Panc1 (cell line): ENCODE results near the gene STXBP1. TPM values are rescaled to one million over a fixed set of nuclear protein-coding genes. Genes with fewer than 3 reads are reported as not detected.

Experiments
- ATAC-seq: fragments of 200-7000 bp; cut with Tn5 transposase; 2 replicates; pipeline ENCODE4 v1.9.1; 2020; ENCODE audit warnings: mild to moderate bottlenecking, moderate library complexity
- BruUV-seq: library from RNA; stranded (reverse); fragments of 400-500 nt; replicated peaks from 2 replicates; lab custom pipeline; 2021; lab: Mats Ljungman, UMichigan
- CTCF ChIA-PET: fragments of 300-600 bp; sonication (Branson Sonifier 250); formaldehyde crosslinking; loops from one replicate; lab custom pipeline; 2022; ENCODE audit warnings: antibody characterized with exemption; lab: Charles Lee
- POLR2A ChIA-PET: fragments of 300-600 bp; sonication (Branson Sonifier 250); formaldehyde crosslinking; loops from one replicate; lab custom pipeline; 2022; ENCODE audit warnings: antibody characterized with exemption; lab: Charles Lee
- DNase-seq: peaks from one replicate; pipeline ENCODE4 v3.0.0-alpha.2; 2010; ENCODE audit warnings: low read depth, low spot score
- H3K27ac ChIP-seq: 2 replicates; pipeline ENCODE4 v1.5.1; 2011; ENCODE audit warnings: mild to moderate bottlenecking, low read length, inconsistent platforms
- H3K27me3 ChIP-seq: fragments of 200-500 bp; sonication (Bioruptor generic); 2 replicates; pipeline ENCODE4 v1.6.0; 2014; ENCODE audit warnings: low read length, inconsistent platforms; ENCODE audit not compliant: control insufficient read depth, insufficient read depth
- H3K36me3 ChIP-seq: fragments of 200-500 bp; sonication (Bioruptor generic); 2 replicates; pipeline ENCODE4 v1.5.1; 2014; ENCODE audit warnings: inconsistent platforms, mild to moderate bottlenecking, low read length, moderate library complexity; ENCODE audit not compliant: control insufficient read depth, insufficient read depth
- H3K4me1 ChIP-seq: 2 replicates; pipeline ENCODE4 v1.5.1; 2011; ENCODE audit warnings: inconsistent platforms, mild to moderate bottlenecking, low read length, moderate library complexity; ENCODE audit not compliant: control insufficient read depth, insufficient read depth
- H3K4me3 ChIP-seq, 2 experiments: 2 replicates each; pipeline ENCODE4 v1.5.1; 2011 to 2012; ENCODE audit warnings: low read depth in 2 of 2, low read length in 2 of 2, mild to moderate bottlenecking in 2 of 2, inconsistent platforms in 1 of 2, moderate library complexity in 1 of 2
- H3K9me3 ChIP-seq: fragments of 200-500 bp; sonication (Bioruptor generic); 2 replicates; pipeline ENCODE4 v1.5.1; 2014; ENCODE audit warnings: low read depth, mild to moderate bottlenecking, inconsistent platforms, low read length, moderate library complexity; ENCODE audit not compliant: control insufficient read depth, insufficient read depth
- CTCF ChIP-seq: fragments of 450-650 bp; IDR thresholded peaks from 2 replicates; pipeline ENCODE4 v1.5.1; 2017; ENCODE audit warnings: mild to moderate bottlenecking
- POLR2AphosphoS5 ChIP-seq: IDR thresholded peaks from 2 replicates; pipeline ENCODE4 v1.6.1; 2012; ENCODE audit warnings: mild to moderate bottlenecking, low read depth, low read length, moderate library complexity
- REST ChIP-seq, 2 experiments: IDR thresholded peaks; 2 replicates each; pipeline ENCODE4 v1.6.1; 2011 to 2012; ENCODE audit warnings: low read depth in 2 of 2, control low read depth in 1 of 2, low read length in 1 of 2, mild to moderate bottlenecking in 1 of 2, moderate library complexity in 1 of 2; ENCODE audit not compliant: insufficient read depth in 1 of 2
- SIN3A ChIP-seq: IDR thresholded peaks from 2 replicates; pipeline ENCODE4 v1.6.1; 2012; ENCODE audit warnings: low read depth, mild to moderate bottlenecking, low read length, moderate library complexity, borderline replicate concordance; ENCODE audit not compliant: insufficient read depth
- TCF7L2 ChIP-seq: IDR thresholded peaks from 2 replicates; pipeline ENCODE4 v1.6.1; 2011; ENCODE audit warnings: mild to moderate bottlenecking, low read depth, low read length, inconsistent platforms
- in situ Hi-C: cut with HindIII; loops from 2 replicates; pipeline ENCODE4 v1.10.0; 2016; ENCODE audit warnings: low sequenced_read_pairs, low pct_unique_long_range_greater_than_20kb
- intact Hi-C: fragments of 100-400 bp; cut with micrococcal nuclease; formaldehyde crosslinking; loops from one replicate; pipeline ENCODE4 v1.10.0; 2022; ENCODE audit not compliant: unreplicated experiment
- total RNA-seq: library from RNA; stranded (reverse); gene quantifications from one replicate; pipeline ENCODE4 v1.2.1, GENCODE V29; 2021; ENCODE audit not compliant: unreplicated experiment

STXBP1 gene
- total RNA-seq, 1 experiment from 2014 or later = 67.5 TPM

- Histone ChIP-seq H3K27ac (no peak overlapping the region), H3K4me3 (no peak overlapping the region), H3K27me3 (no peaks in the 10 kb centered on the region), H3K9me3 (no peaks in the 10 kb centered on the region), H3K4me1 (peaks cover 11% of the 10 kb centered on the region), H3K36me3 (peaks cover 3% of the 10 kb centered on the region; the same call in 1 of the 2 replicates)
- intact Hi-C loops (no loop called here), in situ Hi-C loops (no loop called here)
- DNase-seq (no peak), ATAC-seq (no peak)
- ChIA-PET POLR2A (interaction anchor here (0.5 to 1.0 kb wide), 2 partner anchors 12 to 20 kb away, joined by 3 to 6 read pairs; no protein-coding TSS in a partner anchor), CTCF (no interaction called here)
- BruUV-seq = no TSS peak
- TF ChIP-seq POLR2AphosphoS5 (no peak), TCF7L2 (no peak), SIN3A (no peak), CTCF (no peak), REST (IDR thresholded peaks at IDR 0.05; ENCODE audit: insufficient read depth in 1 of 2, low read depth in 2 of 2, low read length in 1 of 2) (no peak)
These were observed 100.3 kb downstream of the STXBP1 start for GRCh38 chr9:127712371-127712770.

- Histone ChIP-seq H3K4me3 (no peak overlapping the region), H3K4me1 (peaks cover 11% of the 10 kb centered on the region), H3K9me3 (no peaks in the 10 kb centered on the region), H3K27ac (no peak overlapping the region), H3K27me3 (no peaks in the 10 kb centered on the region), H3K36me3 (peaks cover 3% of the 10 kb centered on the region; the same call in 1 of the 2 replicates)
- ATAC-seq = no peak
- TF ChIP-seq TCF7L2 (no peak), CTCF (no peak), REST (IDR thresholded peaks at IDR 0.05; ENCODE audit: insufficient read depth in 1 of 2, low read depth in 2 of 2, low read length in 1 of 2) (no peak), POLR2AphosphoS5 (no peak), SIN3A (no peak)
- ChIA-PET POLR2A (interaction anchor here (0.5 kb wide), 1 partner anchor 20 kb away, joined by 6 read pairs; no protein-coding TSS in a partner anchor), CTCF (no interaction called here)
- in situ Hi-C loops = no loop called here
- no peak for DNase-seq
- BruUV-seq = no TSS peak
- intact Hi-C loops = no loop called here
These were observed 100.8 kb downstream of the STXBP1 start for GRCh38 chr9:127712867-127713266.
